ENCODE measurements around the gene CCNL2.
"Not testable (repeated sequence)": the region's sequence is repeated elsewhere in the genome, so short reads cannot be mapped to it uniquely, and the experiment has no call there.

CCNL2 gene

GRCh38 chr1:1419363-1419812 is 20.3 kb upstream of the CCNL2 start (continued):
- TF ChIP-seq, protein P1, sequence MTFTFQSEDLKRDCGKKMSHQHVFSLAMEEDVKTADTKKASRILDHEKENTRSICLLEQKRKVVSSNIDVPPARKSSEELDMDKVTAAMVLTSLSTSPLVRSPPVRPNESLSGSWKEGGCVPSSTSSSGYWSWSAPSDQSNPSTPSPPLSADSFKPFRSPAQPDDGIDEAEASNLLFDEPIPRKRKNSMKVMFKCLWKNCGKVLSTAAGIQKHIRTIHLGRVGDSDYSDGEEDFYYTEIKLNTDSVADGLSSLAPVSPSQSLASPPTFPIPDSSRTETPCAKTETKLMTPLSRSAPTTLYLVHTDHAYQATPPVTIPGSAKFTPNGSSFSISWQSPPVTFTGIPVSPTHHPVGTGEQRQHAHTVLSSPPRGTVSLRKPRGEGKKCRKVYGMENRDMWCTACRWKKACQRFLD (tag by site-specific recombination; IDR thresholded peaks at IDR 0.05): no peak
- TF ChIP-seq ZNF626 (tag by site-specific recombination; IDR thresholded peaks at IDR 0.05) (no peak), ZBTB6 (tag by site-specific recombination; IDR thresholded peaks at IDR 0.05) (no peak), ZNF24 (tag by site-specific recombination; IDR thresholded peaks at IDR 0.05) (no peak)

DNA sequence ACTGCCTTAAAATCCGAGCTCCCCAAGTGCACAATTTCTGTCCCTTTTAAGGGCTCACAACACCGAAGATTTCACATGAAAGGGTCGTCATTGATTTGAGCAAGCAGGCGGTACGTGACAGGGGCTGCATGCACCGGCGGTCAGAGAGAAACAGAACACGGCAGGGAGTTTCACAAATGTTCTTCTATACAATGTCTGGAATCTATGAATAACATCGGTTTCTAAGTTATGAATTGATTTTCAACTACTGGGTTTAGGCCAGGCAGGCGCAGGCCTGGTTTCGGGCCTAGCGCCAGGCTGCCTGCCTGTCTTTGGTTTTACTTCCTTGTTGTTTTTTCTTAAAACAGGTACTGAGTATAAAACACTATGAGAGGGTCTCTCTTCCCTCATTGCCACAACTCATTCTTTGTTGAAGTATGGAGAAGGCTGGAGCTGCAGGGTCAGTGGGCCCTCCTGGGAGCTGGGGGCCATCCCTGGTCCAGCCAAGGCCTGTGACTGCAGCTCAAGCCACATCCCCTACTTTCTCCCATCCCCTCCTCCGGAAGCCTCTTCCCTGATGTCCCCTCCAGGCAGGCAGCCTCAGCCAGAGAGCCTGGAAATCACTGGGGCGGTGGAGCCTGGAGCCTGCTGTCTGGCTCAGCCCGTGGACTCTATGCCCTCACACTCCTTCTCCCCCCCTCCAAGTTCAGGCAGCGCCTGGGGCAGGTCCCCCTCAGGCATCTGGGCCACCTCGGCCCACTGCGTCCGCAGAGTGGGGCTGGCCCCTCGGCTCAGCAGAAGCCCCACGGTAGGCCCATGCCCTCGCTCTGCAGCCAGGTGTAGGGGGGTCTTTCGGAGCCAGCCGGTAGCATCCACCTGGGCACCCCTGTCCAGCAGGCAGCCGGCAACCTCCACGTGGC is 19.6 kb upstream of the CCNL2 start:
- Histone ChIP-seq H3K27ac (ENCODE audit: extremely low read depth, low read depth, low read length) (no peak overlapping the region), H3K9me3 (ENCODE audit: control insufficient read depth, insufficient read depth, low read depth, low read length) (no peaks in the 10 kb centered on the region), H3K36me3 (ENCODE audit: control insufficient read depth in 2 of 2, insufficient read depth in 1 of 2, low read length in 2 of 2) (no peaks in the 10 kb centered on the region), H3K4me1 (ENCODE audit: control insufficient read depth, insufficient read depth, low read length) (no peaks in the 10 kb centered on the region), H3K4me3 (ENCODE audit: low read depth, low read length) (no peak overlapping the region)
- CTCF ChIA-PET: no interaction called here
- POLR2A ChIA-PET: no interaction called here
- TF ChIP-seq, protein P2, sequence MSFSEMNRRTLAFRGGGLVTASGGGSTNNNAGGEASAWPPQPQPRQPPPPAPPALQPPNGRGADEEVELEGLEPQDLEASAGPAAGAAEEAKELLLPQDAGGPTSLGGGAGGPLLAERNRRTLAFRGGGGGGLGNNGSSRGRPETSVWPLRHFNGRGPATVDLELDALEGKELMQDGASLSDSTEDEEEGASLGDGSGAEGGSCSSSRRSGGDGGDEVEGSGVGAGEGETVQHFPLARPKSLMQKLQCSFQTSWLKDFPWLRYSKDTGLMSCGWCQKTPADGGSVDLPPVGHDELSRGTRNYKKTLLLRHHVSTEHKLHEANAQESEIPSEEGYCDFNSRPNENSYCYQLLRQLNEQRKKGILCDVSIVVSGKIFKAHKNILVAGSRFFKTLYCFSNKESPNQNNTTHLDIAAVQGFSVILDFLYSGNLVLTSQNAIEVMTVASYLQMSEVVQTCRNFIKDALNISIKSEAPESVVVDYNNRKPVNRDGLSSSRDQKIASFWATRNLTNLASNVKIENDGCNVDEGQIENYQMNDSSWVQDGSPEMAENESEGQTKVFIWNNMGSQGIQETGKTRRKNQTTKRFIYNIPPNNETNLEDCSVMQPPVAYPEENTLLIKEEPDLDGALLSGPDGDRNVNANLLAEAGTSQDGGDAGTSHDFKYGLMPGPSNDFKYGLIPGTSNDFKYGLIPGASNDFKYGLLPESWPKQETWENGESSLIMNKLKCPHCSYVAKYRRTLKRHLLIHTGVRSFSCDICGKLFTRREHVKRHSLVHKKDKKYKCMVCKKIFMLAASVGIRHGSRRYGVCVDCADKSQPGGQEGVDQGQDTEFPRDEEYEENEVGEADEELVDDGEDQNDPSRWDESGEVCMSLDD (tag by site-specific recombination; IDR thresholded peaks at IDR 0.05): no peak
- TF ChIP-seq, protein P3, sequence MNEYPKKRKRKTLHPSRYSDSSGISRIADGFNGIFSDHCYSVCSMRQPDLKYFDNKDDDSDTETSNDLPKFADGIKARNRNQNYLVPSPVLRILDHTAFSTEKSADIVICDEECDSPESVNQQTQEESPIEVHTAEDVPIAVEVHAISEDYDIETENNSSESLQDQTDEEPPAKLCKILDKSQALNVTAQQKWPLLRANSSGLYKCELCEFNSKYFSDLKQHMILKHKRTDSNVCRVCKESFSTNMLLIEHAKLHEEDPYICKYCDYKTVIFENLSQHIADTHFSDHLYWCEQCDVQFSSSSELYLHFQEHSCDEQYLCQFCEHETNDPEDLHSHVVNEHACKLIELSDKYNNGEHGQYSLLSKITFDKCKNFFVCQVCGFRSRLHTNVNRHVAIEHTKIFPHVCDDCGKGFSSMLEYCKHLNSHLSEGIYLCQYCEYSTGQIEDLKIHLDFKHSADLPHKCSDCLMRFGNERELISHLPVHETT (tag by site-specific recombination; IDR thresholded peaks at IDR 0.05): no peak
- peak; percentile 45; the same call in 1 of the 2 replicates for TF ChIP-seq ZBTB6 (tag by site-specific recombination; IDR thresholded peaks at IDR 0.05)

- H3K9me3 ChIP-seq (ENCODE audit: control insufficient read depth, insufficient read depth, low read depth, low read length); POLR2A ChIA-PET; H3K4me1 ChIP-seq (ENCODE audit: control insufficient read depth, insufficient read depth, low read length); H3K36me3 ChIP-seq (ENCODE audit: control insufficient read depth in 2 of 2, insufficient read depth in 1 of 2, low read length in 2 of 2); H3K27ac ChIP-seq (ENCODE audit: extremely low read depth, low read depth, low read length); H3K4me3 ChIP-seq (ENCODE audit: low read depth, low read length); CTCF ChIA-PET: not testable (repeated sequence)
- peak; percentile 72 for TF ChIP-seq ZNF677 (tag by site-specific recombination; IDR thresholded peaks at IDR 0.05)
- peak; percentile 49; the same call in 1 of the 2 replicates for TF ChIP-seq ZNF600 (tag by site-specific recombination; IDR thresholded peaks at IDR 0.05)
These were observed 18.8 kb upstream of the CCNL2 start for GRCh38 chr1:1417825-1418463.

- POLR2A ChIA-PET; CTCF ChIA-PET; H3K4me3 ChIP-seq (ENCODE audit: low read depth, low read length); H3K9me3 ChIP-seq (ENCODE audit: control insufficient read depth, insufficient read depth, low read depth, low read length); H3K4me1 ChIP-seq (ENCODE audit: control insufficient read depth, insufficient read depth, low read length); H3K27ac ChIP-seq (ENCODE audit: extremely low read depth, low read depth, low read length); H3K36me3 ChIP-seq (ENCODE audit: control insufficient read depth in 2 of 2, insufficient read depth in 1 of 2, low read length in 2 of 2): not testable (repeated sequence)
These were observed 18.3 kb upstream of the CCNL2 start for GRCh38 chr1:1417396-1417795.
